HepG2 (cell line): ENCODE data around the gene ZCCHC17. TPM values are rescaled to one million over a fixed set of nuclear protein-coding genes. Genes with fewer than 3 reads are reported as not detected.

Experiments
- ATAC-seq: fragments of 200-7000 bp; cut with Tn5 transposase; 3 replicates; pipeline ENCODE4 v1.9.1; 2020; ENCODE audit warnings: mild to moderate bottlenecking, moderate library complexity
- BruUV-seq: library from RNA; stranded (reverse); fragments of 400-500 nt; replicated peaks from 2 replicates; lab custom pipeline; 2021; lab: Mats Ljungman, UMichigan
- CTCF ChIA-PET: fragments of 300-600 bp; formaldehyde crosslinking; extraction: SDS; loops from one replicate; lab custom pipeline; 2021; ENCODE audit warnings: low total read pairs, inconsistent platforms, low intra/inter-chr PET ratio; lab: Yijun Ruan, JAX
- POLR2A ChIA-PET: fragments of 350-600 bp; sonication (Branson Sonifier 250); formaldehyde crosslinking; loops from one replicate; lab custom pipeline; 2020; ENCODE audit warnings: antibody characterized with exemption, inconsistent platforms; lab: Yijun Ruan, JAX
- DNase-seq: peaks from one replicate; pipeline ENCODE4 v3.0.0-alpha.2; 2015; ENCODE audit warnings: low spot score
- FAIRE-seq: peaks from 3 replicates; lab custom pipeline; 2011; peaks lifted over from hg19 to GRCh38; lab: Jason Lieb, UNC
- H2AFZ ChIP-seq: one replicate; pipeline ENCODE4 v1.6.1; 2011; ENCODE audit warnings: low read length, inconsistent platforms
- H3K27ac ChIP-seq: fragments of 300-600 bp; 3 replicates; pipeline ENCODE4 v1.8.0; 2011; ENCODE audit warnings: mixed run types, mild to moderate bottlenecking, mixed read lengths, low read length, inconsistent platforms; ENCODE audit not compliant: insufficient read depth; ENCODE audit errors: extremely low read length
- H3K27me3 ChIP-seq, 2 experiments: fragments of 200-600 bp in 1 of 2; 2 replicates in 1 of 2; 3 replicates in 1 of 2; pipeline versions ENCODE4 v1.6.0 to v1.8.0; 2011; ENCODE audit warnings: low read length in 2 of 2, mild to moderate bottlenecking in 2 of 2, moderate library complexity in 2 of 2, inconsistent platforms in 1 of 2; ENCODE audit not compliant: insufficient read depth in 2 of 2, control insufficient read depth in 1 of 2
- H3K36me3 ChIP-seq, 2 experiments: fragments of 200-600 bp in 1 of 2; replicated peaks in 1 of 2; 2 replicates in 1 of 2; 3 replicates in 1 of 2; pipeline versions ENCODE4 v1.5.1 to v1.8.0; 2011; ENCODE audit warnings: low read length in 2 of 2, inconsistent platforms in 1 of 2; ENCODE audit not compliant: insufficient read depth in 2 of 2, control insufficient read depth in 1 of 2
- H3K4me1 ChIP-seq: 2 replicates; pipeline ENCODE4 v1.5.1; 2012; ENCODE audit warnings: low read length, inconsistent platforms; ENCODE audit not compliant: insufficient read depth
- H3K4me2 ChIP-seq: 2 replicates; pipeline ENCODE4 v1.6.0; 2011; ENCODE audit warnings: low read depth, low read length, inconsistent platforms
- H3K4me3 ChIP-seq, 3 experiments: fragments of 200-600 bp in 1 of 3; sonication (generic), shearing (Covaris generic) in 1 of 3; replicated peaks in 1 of 3; 2 replicates each; pipeline ENCODE4 v1.5.1; 2011 to 2016; ENCODE audit warnings: low read length in 3 of 3, inconsistent platforms in 2 of 3, low read depth in 2 of 3, mild to moderate bottlenecking in 2 of 3, control low read depth in 1 of 3, mixed read lengths in 1 of 3; ENCODE audit not compliant: insufficient read depth in 1 of 3
- H3K79me2 ChIP-seq: one replicate; pipeline ENCODE4 v1.6.1; 2011; ENCODE audit warnings: low read length, inconsistent platforms; ENCODE audit not compliant: insufficient read depth
- H3K9ac ChIP-seq: 2 replicates; pipeline ENCODE4 v1.6.0; 2011; ENCODE audit warnings: mild to moderate bottlenecking, low read depth, low read length, inconsistent platforms; ENCODE audit not compliant: insufficient read depth
- H3K9me3 ChIP-seq: 2 replicates; pipeline ENCODE4 v1.5.1; 2012; ENCODE audit warnings: mild to moderate bottlenecking, low read length
- H4K20me1 ChIP-seq: 2 replicates; pipeline ENCODE4 v1.6.0; 2011; ENCODE audit warnings: inconsistent platforms, mild to moderate bottlenecking, low read length, moderate library complexity; ENCODE audit not compliant: insufficient read depth
- CEBPB ChIP-seq: IDR thresholded peaks from 2 replicates; pipeline ENCODE4 v1.6.1; 2011; ENCODE audit warnings: low read depth, low read length, improper control_type of control experiment, borderline replicate concordance
- MNT ChIP-seq: fragments of 450-650 bp; IDR thresholded peaks from 2 replicates; pipeline ENCODE4 v1.6.1; 2016
- NFE2 ChIP-seq: sonication (generic); formaldehyde crosslinking; IDR thresholded peaks from 2 replicates; pipeline ENCODE4 v1.4.0; 2020; ENCODE audit warnings: missing genetic modification reagents
- ZNF260 ChIP-seq: sonication (generic); formaldehyde crosslinking; IDR thresholded peaks from 2 replicates; pipeline ENCODE4 v1.4.0; 2020; ENCODE audit warnings: missing genetic modification reagents, low read depth, mild to moderate bottlenecking, borderline replicate concordance
- WGBS: methylation state at CpG from one replicate; pipeline ENCODE4 v1.1.6; 2017; ENCODE audit warnings: low lambda C conversion rate; 5-methylcytosine and 5-hydroxymethylcytosine counted together
- in situ Hi-C: cut with HindIII; loops from 2 replicates; pipeline ENCODE4 v1.10.0; 2017; ENCODE audit warnings: low pct_unique_long_range_greater_than_20kb; ENCODE audit not compliant: extremely low pct_ligation_motif_present
- intact Hi-C: fragments of 100-400 bp; cut with micrococcal nuclease; formaldehyde crosslinking; loops from one replicate; pipeline ENCODE4 v1.10.0; 2022; ENCODE audit not compliant: unreplicated experiment
- polyA plus RNA-seq, 8 experiments: library from polyadenylated mRNA; depleted of rRNA in 3 of 8; stranded (reverse) in 7 of 8; unstranded in 1 of 8; fragments of >200 nt; fragmentation: Illumina TruSeq in 4 of 8; extraction: Trizol in 4 of 8; gene quantifications; 2 replicates each; pipeline versions ENCODE4 v1.2.1 to v1.2.3, GENCODE V29; 2011 to 2016; ENCODE audit warnings: low read depth in 4 of 8, missing spikeins in 1 of 8, mixed read lengths in 1 of 8; ENCODE audit not compliant: insufficient read depth in 1 of 8
- total RNA-seq, 5 experiments: library from RNA; depleted of rRNA; stranded (reverse); fragments of >200 nt; fragmentation: Illumina TruSeq; extraction: Trizol; gene quantifications; 2 replicates each; pipeline ENCODE4 v1.2.3, GENCODE V29; 2016; ENCODE audit warnings: low read depth in 1 of 5

Gene ZCCHC17
- total and polyA plus RNA-seq, 2 of the 13 experiments (the other 11 are each of a cell fraction or from before 2014, with no cell fraction given) = 20.5 to 53.0 TPM

GRCh38 chr1:31399976-31400375 lies 103.1 kb downstream of the ZCCHC17 start:
- H3K27me3 ChIP-seq = peaks cover 0 to 2% of the 10 kb centered on the region in 2 experiments; a peak in 1 of 5 replicates
- H3K4me1 ChIP-seq = peaks cover 32% of the 10 kb centered on the region
- intact Hi-C loops = no loop called here
- no peak for TF ChIP-seq ZNF260 (CRISPR knock-in tag)
- no peak for TF ChIP-seq MNT
- ChIA-PET POLR2A (no interaction called here), CTCF (no interaction called here)
- no peak overlapping the region for H3K27ac ChIP-seq
- H2AFZ ChIP-seq = no peak overlapping the region
- 28% methylated on average over 3 of the region's 3 CpGs for WGBS
- H3K79me2 ChIP-seq = no peaks in the 10 kb centered on the region
- H3K4me2 ChIP-seq = no peak overlapping the region
- BruUV-seq = no TSS peak
- in situ Hi-C loops = loop anchor here (5.0 kb wide), 1 partner anchor 152 kb away; no protein-coding TSS in a partner anchor
- no peaks in the 10 kb centered on the region for H3K9me3 ChIP-seq
- no peak for FAIRE-seq
- ATAC-seq = no peak
- no peaks in the 10 kb centered on the region for H3K36me3 ChIP-seq
- H4K20me1 ChIP-seq = no peaks in the 10 kb centered on the region
- no peak overlapping the region for H3K9ac ChIP-seq
- H3K4me3 ChIP-seq = no peak overlapping the region
- no peak for DNase-seq

GRCh38 chr1:31400393-31400792 lies 103.6 kb downstream of the ZCCHC17 start:
- no peak overlapping the region for H3K9ac ChIP-seq
- peaks cover 0 to 2% of the 10 kb centered on the region in 2 experiments; a peak in 1 of 5 replicates for H3K27me3 ChIP-seq
- no peak for ATAC-seq
- intact Hi-C loops (no loop called here), in situ Hi-C loops (no loop called here)
- WGBS = 40% methylated on average over 3 of the region's 3 CpGs
- ChIA-PET POLR2A (no interaction called here), CTCF (no interaction called here)
- BruUV-seq = no TSS peak
- no peak overlapping the region for H3K27ac ChIP-seq
- no peaks in the 10 kb centered on the region for H3K9me3 ChIP-seq
- peaks cover 28% of the 10 kb centered on the region for H3K4me1 ChIP-seq
- no peaks in the 10 kb centered on the region for H3K36me3 ChIP-seq
- H3K4me2 ChIP-seq = no peak overlapping the region
- no peak overlapping the region for H3K4me3 ChIP-seq
- TF ChIP-seq CEBPB = peak; percentile 67; the same call in 1 of the 2 replicates
- TF ChIP-seq NFE2 (CRISPR knock-in tag) = no peak
- no peak overlapping the region for H2AFZ ChIP-seq
- H4K20me1 ChIP-seq = no peaks in the 10 kb centered on the region
- DNase-seq = no peak
- no peak for FAIRE-seq
- no peaks in the 10 kb centered on the region for H3K79me2 ChIP-seq
